Measurements from ENCODE around the gene GIT1.

Gene GIT1

DNA sequence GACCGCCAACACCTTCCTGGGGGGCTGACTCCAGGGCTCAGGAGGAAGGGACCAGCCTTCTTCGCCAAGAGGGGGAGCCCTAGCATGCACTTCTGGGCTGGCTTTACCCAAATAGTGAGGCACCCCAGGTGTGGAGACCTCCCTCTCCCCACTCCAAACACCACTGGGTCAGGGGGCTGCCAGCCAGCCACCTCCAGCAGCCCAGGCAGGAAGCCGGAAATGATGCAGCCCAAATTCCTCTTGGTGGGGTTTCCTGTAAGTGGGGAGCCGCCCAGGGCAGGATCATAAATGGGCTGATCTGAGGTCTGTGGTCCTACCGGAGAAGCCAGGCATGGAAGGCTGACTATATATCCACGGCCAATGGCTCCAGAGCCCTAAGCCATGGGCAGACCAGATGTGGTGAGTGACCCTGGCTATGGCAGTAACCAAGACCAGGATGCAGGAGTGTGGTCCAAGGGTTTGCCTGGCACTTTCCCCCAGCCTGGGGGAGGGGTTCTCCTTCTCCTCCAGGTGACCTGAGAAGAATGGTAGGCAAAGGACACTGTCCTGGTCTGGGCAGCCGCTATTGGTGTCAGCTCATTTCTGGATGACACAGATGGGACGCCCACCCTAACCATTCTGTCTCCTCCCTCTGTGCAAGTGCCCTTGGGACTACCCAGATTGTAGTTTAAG, 4.2 kb downstream of the GIT1 start:
- peak overlapping the region in 2 of 7 experiments; percentile 3 to 8 for H3K4me3 ChIP-seq
- peak overlapping the region in 18 of 21 experiments; percentile 3 to 75 (median 59) for H3K27ac ChIP-seq

GRCh38 chr17:29584452-29585079, 4.9 kb downstream of the GIT1 start:
- Histone ChIP-seq H3K27ac (peak overlapping the region in 19 of 21 experiments; percentile 3 to 75 (median 59)), H3K4me3 (no peak overlapping the region)

- Histone ChIP-seq H3K4me3 (no peak overlapping the region), H3K27ac (peak overlapping the region in 13 of 21 experiments; percentile 1 to 75 (median 51))
Observed at GRCh38 chr17:29583324-29584248, 5.9 kb downstream of the GIT1 start.

- H3K4me3 ChIP-seq: no peak overlapping the region
- no peak overlapping the region for H3K27ac ChIP-seq
Observed at GRCh38 chr17:29582772-29583171, 6.7 kb downstream of the GIT1 start.

GRCh38 chr17:29582254-29582765, 7.1 kb downstream of the GIT1 start:
- Histone ChIP-seq H3K4me3 (no peak overlapping the region), H3K27ac (peak overlapping the region in 1 of 21 experiments; percentile 16)

GRCh38 chr17:29581583-29582253, 7.7 kb downstream of the GIT1 start:
- H3K4me3 ChIP-seq: no peak overlapping the region
- H3K27ac ChIP-seq: peak overlapping the region in 5 of 21 experiments; percentile 5 to 39 (median 22)

DNA sequence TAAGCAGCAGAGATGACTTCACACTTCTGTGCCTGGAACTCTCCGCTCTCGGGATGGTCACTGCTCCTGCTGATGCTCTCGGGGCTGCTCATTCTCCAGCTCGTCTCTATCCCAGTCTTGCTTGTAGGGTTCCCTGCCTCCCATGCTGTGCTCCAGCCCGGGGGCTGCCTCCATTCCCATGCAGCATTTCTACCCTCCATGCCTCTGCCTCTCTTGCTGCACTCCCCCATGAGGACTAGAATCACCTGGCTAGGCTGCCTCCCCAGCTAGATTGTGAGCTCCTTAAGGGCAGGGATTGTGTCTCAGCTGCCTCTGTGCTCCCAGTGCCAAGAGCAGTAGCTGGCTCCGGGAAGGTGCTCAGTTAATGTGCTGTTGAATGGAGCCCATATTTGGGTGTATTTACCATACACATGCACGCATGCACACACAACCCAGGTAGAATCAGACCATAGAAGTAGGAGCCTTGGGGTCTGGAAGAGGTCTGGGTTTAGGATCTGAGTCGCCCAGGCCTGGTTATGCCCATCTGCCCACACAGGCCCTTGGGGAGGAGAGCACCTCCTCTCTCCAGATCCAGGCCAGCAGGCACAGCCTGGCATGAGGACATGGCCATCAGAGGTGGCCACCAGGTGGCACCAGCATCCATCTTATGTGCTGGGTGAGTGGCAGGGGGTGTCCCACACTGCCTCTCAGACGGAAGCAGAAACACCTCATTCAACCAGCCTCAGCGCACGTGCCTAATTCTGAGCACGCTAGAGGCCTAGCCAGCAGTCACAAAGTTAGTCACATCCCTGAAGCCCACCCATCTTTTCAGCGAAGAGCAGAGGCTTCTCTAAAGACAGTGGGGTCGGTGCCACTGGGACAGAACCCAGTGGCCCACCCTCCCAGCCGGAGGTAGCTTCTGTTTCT, 9.3 kb downstream of the GIT1 start:
- H3K4me3 ChIP-seq: no peak overlapping the region
- peak overlapping the region in 1 of 21 experiments; percentile 29 for H3K27ac ChIP-seq

- Histone ChIP-seq H3K4me3 (no peak overlapping the region), H3K27ac (peak overlapping the region in 1 of 21 experiments; percentile 6)
Observed at GRCh38 chr17:29578626-29579485, 10.6 kb downstream of the GIT1 start.

DNA sequence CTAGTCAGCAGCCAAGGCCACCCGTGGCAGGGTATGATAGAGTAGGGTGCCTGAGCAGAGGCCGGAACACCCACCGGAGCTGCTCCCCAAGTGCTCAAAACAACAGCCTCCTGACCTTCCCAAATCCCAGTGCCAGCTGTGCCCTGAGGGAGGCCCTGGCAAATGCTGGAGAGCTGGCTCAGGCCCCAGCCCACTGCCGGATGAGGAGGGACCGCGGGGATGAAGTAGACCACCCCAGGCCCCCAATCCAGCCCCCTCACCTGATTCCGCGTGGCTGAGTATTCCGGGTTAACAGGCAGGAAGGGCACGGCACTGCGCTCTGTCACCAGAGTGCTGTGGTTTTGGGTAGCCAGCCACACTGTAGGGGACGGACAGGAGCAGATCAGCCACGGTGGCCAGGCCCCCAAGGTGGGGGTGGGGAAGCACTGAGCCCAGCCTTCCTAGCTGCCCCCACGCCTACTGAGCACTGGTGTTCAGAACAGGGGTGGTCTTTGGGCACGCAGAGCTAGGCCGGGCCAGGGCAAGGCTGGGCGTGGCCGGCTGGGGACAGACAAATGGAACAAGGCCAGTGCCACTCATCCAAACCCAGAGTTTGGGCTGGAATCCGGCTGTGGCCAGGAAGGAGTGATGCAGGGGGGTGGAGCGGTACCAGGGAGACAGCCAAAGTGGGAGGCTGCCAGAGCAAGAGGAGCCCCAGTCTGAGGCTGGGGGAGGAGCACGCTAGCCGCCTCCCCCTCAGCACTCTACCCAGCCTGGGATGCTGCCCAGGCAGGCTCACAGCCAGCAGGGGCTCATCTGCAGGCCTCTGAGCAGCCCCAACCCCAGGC, 11.8 kb downstream of the GIT1 start:
- Histone ChIP-seq H3K4me3 (no peak overlapping the region), H3K27ac (peak overlapping the region in 9 of 21 experiments; percentile 0 to 54 (median 17))

DNA sequence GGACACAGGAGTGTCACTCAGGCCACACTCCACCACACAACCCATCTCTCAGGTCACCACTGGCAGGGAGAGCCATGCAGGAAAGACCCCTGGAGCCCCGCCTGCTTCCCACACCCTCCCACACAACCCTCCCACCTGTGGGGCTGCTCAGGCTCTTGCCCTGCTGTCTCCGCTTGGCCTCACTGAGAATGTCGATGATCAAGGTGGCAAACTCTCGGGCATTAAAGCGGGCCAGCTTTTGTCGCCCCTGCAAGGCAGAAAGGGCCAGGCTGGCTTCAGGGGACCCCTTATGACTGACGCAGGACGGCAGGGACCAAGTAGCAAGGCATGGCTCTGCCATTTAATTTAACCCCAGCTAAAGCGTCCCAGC, 12.5 kb downstream of the GIT1 start:
- Histone ChIP-seq H3K4me3 (no peak overlapping the region), H3K27ac (peak overlapping the region in 7 of 21 experiments; percentile 0 to 54 (median 17))

DNA sequence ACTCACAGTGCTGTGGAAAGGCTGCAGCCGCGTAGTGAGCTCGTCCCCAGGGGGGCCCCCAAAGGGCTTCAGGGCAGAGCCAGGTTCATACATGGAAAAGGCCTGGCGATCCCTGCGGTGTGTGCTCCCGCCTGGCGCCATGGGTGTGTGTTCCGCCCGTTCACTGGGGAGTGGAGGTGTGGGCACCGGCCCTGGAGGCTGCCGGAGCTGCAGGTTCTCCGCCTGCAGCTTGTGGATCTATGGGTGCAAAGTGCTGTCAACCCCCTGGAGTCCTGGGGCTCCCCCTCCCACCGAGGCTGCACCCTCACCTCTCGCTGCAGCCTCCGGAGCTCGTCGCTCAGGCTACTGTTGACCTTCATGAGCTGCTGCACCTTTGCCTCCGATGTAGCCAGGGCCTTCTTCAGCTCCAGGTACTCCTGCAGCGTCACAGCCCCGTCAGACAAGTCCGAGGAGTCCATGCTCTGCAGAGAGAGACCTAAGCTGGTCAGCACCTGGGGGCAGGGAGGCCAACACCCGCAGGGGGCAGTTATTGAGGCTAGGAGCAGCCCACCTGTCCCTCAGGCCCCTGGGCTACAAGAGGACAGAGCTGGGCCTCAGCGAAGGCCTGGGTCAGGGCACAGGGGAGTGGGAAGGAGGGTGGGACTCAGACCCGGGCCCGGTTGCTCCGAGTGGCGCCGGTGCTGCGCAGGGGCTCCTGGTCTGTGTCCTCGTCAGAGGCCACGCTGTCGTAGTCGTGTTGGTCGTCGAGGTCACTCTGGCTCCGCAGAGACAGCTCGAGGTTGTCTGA, 13.0 kb downstream of the GIT1 start:
- Histone ChIP-seq H3K4me3 (no peak overlapping the region), H3K27ac (peak overlapping the region in 1 of 21 experiments; percentile 17)

DNA sequence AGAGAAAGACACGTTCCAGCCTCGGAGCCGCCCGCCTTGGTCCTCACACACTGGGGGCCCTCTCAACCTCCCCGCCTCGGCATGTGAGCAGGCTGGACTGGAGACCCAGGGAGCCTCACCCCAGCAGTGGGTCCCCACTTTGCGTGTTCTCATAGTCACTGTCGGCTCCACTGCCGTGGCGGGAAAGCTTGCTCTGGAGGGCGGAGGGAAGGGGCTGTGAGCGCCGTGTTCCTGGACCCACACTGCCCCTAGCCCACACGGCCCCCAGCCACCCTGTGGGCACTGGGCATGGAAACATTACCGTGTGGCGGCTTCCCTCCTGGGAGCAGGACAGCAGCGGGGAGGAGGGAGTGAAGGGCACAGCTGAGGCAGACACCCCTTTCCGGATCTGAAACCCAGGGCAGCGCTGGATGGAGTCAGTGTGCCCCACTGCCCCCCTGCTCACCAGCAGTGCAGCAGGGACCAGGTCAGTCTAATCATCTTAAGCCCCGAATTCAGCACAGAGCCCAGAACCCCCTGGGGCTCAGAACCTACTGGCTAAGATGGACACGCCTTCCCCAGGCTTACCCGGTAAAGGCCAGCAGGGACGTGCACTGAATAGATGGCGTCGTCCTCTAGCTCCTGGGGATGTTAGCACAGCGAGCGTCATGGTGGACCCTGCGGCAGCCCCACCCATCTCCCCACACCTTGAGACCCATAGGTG, 13.8 kb downstream of the GIT1 start:
- Histone ChIP-seq H3K4me3 (no peak overlapping the region), H3K27ac (no peak overlapping the region)

- H3K4me3 ChIP-seq: no peak overlapping the region
- H3K27ac ChIP-seq: no peak overlapping the region
Observed at GRCh38 chr17:29574732-29575510, 14.5 kb downstream of the GIT1 start.

- H3K4me3 ChIP-seq: no peak overlapping the region
- peak overlapping the region in 1 of 21 experiments; percentile 7 for H3K27ac ChIP-seq
Observed at GRCh38 chr17:29573871-29574731, 15.3 kb downstream of the GIT1 start.

Measured in skin epidermis (tissue), 12 donors.